Left lung (tissue), 10 donors: Measurements from ENCODE around the gene DDTL. TPM values are rescaled to one million over a fixed set of nuclear protein-coding genes. Genes with fewer than 3 reads are reported as not detected.
"Not testable (repeated sequence)": the region's sequence is repeated elsewhere in the genome, so short reads cannot be mapped to it uniquely, and the experiment has no call there.

Source experiments
- ATAC-seq: fragments of 200-7000 bp; cut with Tn5 transposase; one replicate; pipeline ENCODE4 v1.9.1; 2020; ENCODE audit warnings: moderate library complexity
- DNase-seq, 4 donors: peaks; one replicate each; pipeline ENCODE4 v3.0.0-alpha.2; 2013 to 2020
- H3K27ac ChIP-seq, 2 donors: fragments of 200-600 bp; sonication (generic) in 1 of 2; one replicate each; pipeline versions ENCODE4 v1.5.0 to v1.8.0; 2020 to 2021
- H3K27me3 ChIP-seq, 2 donors: fragments of 200-600 bp; sonication (generic) in 1 of 2; one replicate each; pipeline versions ENCODE4 v1.5.0 to v1.8.0; 2020 to 2021
- H3K36me3 ChIP-seq, 2 donors: fragments of 200-600 bp; sonication (generic) in 1 of 2; one replicate each; pipeline versions ENCODE4 v1.5.0 to v1.8.0; 2020 to 2021
- H3K4me1 ChIP-seq, 2 donors: fragments of 200-600 bp; one replicate each; pipeline ENCODE4 v1.8.0; 2021
- H3K4me3 ChIP-seq, 2 donors: fragments of 200-600 bp; sonication (generic) in 1 of 2; one replicate each; pipeline versions ENCODE4 v1.5.0 to v1.8.0; 2020 to 2021; ENCODE audit warnings: mild to moderate bottlenecking in 1 of 2
- H3K9me3 ChIP-seq, 2 donors: fragments of 200-600 bp; sonication (generic) in 1 of 2; one replicate each; pipeline versions ENCODE4 v1.5.0 to v1.8.0; 2020 to 2021
- intact Hi-C, 2 donors: fragments of 100-400 bp; cut with DNase I; formaldehyde crosslinking; loops; one replicate each; pipeline versions ENCODE4 v1.11.2 to v1.14.2; 2022
- polyA plus RNA-seq, 6 donors: library from polyadenylated mRNA; unstranded; fragments of 120-200 nt; gene quantifications; one replicate each; pipeline ENCODE4 v1.2.1, GENCODE V29; 2013; ENCODE audit not compliant: insufficient read length in 6 of 6
- total RNA-seq, 2 donors: library from RNA; stranded (reverse); fragmentation: NEBNext Ultra II Directional; extraction: Animal tissue kit (Norgen Biotek cat#: 25700); gene quantifications; one replicate each; pipeline ENCODE4 v1.2.1, GENCODE V29; 2021
- TF ChIP-seq, protein P1 (sequence below), 2 donors: fragments of 200-600 bp; sonication (generic) in 1 of 2; IDR thresholded peaks; one replicate each; pipeline versions ENCODE4 v1.5.0 to v1.8.0; 2021; ENCODE audit warnings: antibody characterized with exemption in 2 of 2
- donor health status: DM: no; HTN: yes; CAD: no.
- donor health status: DM: no; HTN: no; CAD: no.

Gene DDTL
- total and polyA plus RNA-seq, 8 donors: 2.4 to 12.3 (median 9.0) TPM; not detected in 1

- TF ChIP-seq, protein P1, sequence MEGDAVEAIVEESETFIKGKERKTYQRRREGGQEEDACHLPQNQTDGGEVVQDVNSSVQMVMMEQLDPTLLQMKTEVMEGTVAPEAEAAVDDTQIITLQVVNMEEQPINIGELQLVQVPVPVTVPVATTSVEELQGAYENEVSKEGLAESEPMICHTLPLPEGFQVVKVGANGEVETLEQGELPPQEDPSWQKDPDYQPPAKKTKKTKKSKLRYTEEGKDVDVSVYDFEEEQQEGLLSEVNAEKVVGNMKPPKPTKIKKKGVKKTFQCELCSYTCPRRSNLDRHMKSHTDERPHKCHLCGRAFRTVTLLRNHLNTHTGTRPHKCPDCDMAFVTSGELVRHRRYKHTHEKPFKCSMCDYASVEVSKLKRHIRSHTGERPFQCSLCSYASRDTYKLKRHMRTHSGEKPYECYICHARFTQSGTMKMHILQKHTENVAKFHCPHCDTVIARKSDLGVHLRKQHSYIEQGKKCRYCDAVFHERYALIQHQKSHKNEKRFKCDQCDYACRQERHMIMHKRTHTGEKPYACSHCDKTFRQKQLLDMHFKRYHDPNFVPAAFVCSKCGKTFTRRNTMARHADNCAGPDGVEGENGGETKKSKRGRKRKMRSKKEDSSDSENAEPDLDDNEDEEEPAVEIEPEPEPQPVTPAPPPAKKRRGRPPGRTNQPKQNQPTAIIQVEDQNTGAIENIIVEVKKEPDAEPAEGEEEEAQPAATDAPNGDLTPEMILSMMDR (IDR thresholded peaks at IDR 0.05): peak; percentile 82 to 84
- H3K27me3 ChIP-seq, intact Hi-C loops, H3K4me3 ChIP-seq, H3K4me1 ChIP-seq, H3K27ac ChIP-seq, H3K36me3 ChIP-seq, H3K9me3 ChIP-seq: not testable (repeated sequence)
- ATAC-seq: peak; percentile 72
- peak in 3 of 4 donors; percentile 43 to 81 (median 61) for DNase-seq
Observed at GRCh38 chr22:23956301-23956900, 10.3 kb upstream of the DDTL start.

DNA sequence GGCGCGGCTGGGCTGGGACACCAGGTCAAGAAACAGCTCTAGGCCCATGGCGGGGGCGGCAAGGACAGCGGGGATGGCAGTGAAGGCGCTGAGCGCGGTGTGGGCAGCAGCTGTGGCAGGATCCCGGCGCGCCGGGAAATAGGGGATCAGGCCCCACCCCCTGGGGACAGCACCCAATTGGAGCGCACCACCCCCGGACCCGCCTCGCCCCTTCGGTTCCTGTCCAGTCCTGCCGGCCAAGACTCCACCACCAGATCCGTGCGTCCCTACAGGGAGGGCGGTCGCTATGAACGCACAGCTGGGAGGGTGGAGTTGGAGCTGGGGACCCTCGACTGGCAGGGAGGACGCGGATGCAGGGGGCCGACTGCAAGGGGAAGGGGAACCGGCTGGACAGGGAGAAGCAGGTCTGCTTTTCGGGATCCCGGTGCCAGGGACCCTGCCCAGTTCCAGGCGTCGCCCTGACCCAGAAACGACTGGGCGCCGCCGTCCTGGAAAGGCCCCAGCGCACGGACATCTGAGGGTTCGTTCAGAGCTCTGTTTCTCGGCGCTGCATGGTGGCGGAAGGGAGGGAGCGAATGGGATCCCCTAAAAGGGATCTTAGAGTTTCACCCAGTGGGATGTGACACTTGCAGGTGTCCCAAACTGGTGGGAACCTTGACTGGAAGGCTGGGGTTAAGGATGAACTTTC, 5.5 kb upstream of the DDTL start, which contains the start of gene GSTT2B:
GSTT2B (minus strand) TSS at position 112 of the 688 bp plus-strand sequence; CDS start at position 48, 64 bp downstream.
- DNase-seq, H3K27ac ChIP-seq, H3K36me3 ChIP-seq, H3K27me3 ChIP-seq, H3K4me3 ChIP-seq, H3K4me1 ChIP-seq, H3K9me3 ChIP-seq, intact Hi-C loops: not testable (repeated sequence)
- ATAC-seq: peak; percentile 94

DNA sequence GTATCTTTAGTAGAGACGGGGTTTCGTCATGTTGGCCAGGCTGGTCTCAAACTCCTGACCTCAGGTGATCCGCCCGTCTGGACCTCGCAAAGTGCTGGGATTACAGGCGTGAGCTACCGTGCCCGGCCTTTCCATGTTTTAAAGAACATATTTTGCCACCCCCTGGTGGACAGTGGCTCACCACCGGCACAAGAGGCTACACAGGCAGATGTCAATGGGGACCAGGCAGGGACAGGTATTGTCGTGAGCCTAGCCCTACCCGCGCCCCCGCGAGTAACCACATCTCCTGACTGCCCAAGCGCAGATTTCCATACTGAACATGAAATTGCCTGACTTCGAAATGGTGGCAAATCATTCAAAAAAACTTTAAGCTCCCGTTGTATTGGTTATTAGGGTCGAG, 594 bp upstream of the DDTL start:
- H3K27ac ChIP-seq, H3K9me3 ChIP-seq, DNase-seq, H3K4me3 ChIP-seq, H3K4me1 ChIP-seq, intact Hi-C loops, H3K27me3 ChIP-seq: not testable (repeated sequence)
- ATAC-seq: peak; percentile 12
- H3K36me3 ChIP-seq: peaks cover 0 to 21% of the 10 kb centered on the region in 2 donors

DNA sequence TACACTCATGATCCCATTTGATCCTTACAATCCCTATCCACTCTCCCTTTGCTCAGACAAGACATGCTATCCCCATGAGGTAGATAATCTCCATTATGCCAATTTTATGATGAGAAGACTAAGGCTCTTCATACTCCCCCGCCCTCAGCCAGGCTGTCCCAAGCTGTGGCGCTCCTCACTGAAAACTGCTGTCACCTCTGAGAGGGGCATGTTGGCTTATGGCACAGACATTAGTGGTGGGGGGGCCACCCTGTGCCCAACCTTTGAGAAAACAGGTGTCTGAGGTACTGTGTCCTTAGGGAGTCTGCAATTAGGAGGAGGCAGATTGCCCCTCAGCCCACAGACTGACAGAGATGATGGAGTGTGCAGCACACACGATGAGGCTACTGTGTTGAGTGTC, 2.4 kb downstream of the DDTL start:
- peaks cover 0 to 31% of the 10 kb centered on the region in 2 donors for H3K36me3 ChIP-seq
- H3K27me3 ChIP-seq: no peaks in the 10 kb centered on the region
- intact Hi-C loops: no loop called here
- ATAC-seq: no peak
- DNase-seq: no peak
- no peak overlapping the region for H3K27ac ChIP-seq
- no peak overlapping the region for H3K4me3 ChIP-seq
- peaks cover 0 to 11% of the 10 kb centered on the region in 2 donors for H3K4me1 ChIP-seq
- TF ChIP-seq, protein P1 (IDR thresholded peaks at IDR 0.05): no peak
- H3K9me3 ChIP-seq: no peaks in the 10 kb centered on the region

DNA sequence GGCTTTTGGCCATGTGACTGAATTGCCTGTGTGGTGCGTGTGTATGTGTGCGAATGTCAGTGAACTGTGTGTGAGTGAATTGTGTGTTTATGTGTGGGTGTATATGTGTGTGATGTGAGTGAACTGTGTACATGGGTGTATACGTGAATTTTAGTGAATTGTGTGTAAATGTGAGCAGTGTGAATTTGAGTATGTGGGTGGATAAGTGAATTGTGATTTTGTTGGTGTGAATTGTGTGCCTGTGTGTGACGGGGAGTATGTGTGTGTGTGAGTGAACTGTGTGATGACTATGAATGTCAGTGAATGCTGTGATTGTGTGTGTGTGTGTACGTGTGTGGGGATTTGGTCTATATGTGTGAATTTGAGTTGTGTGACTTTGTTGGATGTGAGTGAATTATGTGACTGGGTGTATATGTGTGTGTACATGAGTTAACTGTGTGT, 3.5 kb downstream of the DDTL start:
- peaks cover 0 to 11% of the 10 kb centered on the region in 2 donors for H3K4me1 ChIP-seq
- intact Hi-C loops: no loop called here
- H3K27me3 ChIP-seq: no peaks in the 10 kb centered on the region
- H3K9me3 ChIP-seq: no peaks in the 10 kb centered on the region
- peaks cover 0 to 31% of the 10 kb centered on the region in 2 donors for H3K36me3 ChIP-seq
- no peak overlapping the region for H3K27ac ChIP-seq
- TF ChIP-seq, protein P1 (IDR thresholded peaks at IDR 0.05): no peak
- DNase-seq (no peak), ATAC-seq (no peak)
- H3K4me3 ChIP-seq: no peak overlapping the region

GRCh38 chr22:23970816-23971486, 4.3 kb downstream of the DDTL start:
- no peak for DNase-seq
- Histone ChIP-seq H3K4me1 (peaks cover 0 to 11% of the 10 kb centered on the region in 2 donors), H3K4me3 (no peak overlapping the region), H3K9me3 (no peaks in the 10 kb centered on the region), H3K36me3 (peaks cover 0 to 31% of the 10 kb centered on the region in 2 donors), H3K27me3 (no peaks in the 10 kb centered on the region), H3K27ac (no peak overlapping the region)
- no peak for ATAC-seq
- intact Hi-C loops: no loop called here
- TF ChIP-seq, protein P1 (IDR thresholded peaks at IDR 0.05): no peak

- H3K36me3 ChIP-seq: peaks cover 0 to 31% of the 10 kb centered on the region in 2 donors
- DNase-seq, H3K4me3 ChIP-seq, H3K9me3 ChIP-seq, H3K27me3 ChIP-seq, intact Hi-C loops, ATAC-seq, H3K27ac ChIP-seq: not testable (repeated sequence)
- peaks cover 0 to 11% of the 10 kb centered on the region in 2 donors for H3K4me1 ChIP-seq
Observed at GRCh38 chr22:23971927-23972326, 5.2 kb downstream of the DDTL start.

- H3K27ac ChIP-seq, H3K4me3 ChIP-seq, intact Hi-C loops, H3K27me3 ChIP-seq, DNase-seq, H3K9me3 ChIP-seq: not testable (repeated sequence)
- H3K4me1 ChIP-seq: peaks cover 0 to 11% of the 10 kb centered on the region in 2 donors
- ATAC-seq: peak; percentile 97
- H3K36me3 ChIP-seq: peaks cover 0 to 27% of the 10 kb centered on the region in 2 donors
Observed at GRCh38 chr22:23974345-23974744, 7.7 kb downstream of the DDTL start, which contains the start of gene DDT. Gene DDT (minus strand): TSS chr22:23974441. CDS start chr22:23974414, 27 bp downstream.
